Activated CD4-positive, alpha-beta T cell treated with anti-CD3 and anti-CD28 coated beads, Interleukin-2, Interleukin-4, amounts not matched to agents 100 ng/mL and 50 ng/mL, durations not matched to agents 16 hours and 8 hours (primary cell): ENCODE data around the gene PLA2G10.
"Not testable (repeated sequence)": the region's sequence is repeated elsewhere in the genome, so short reads cannot be mapped to it uniquely, and the experiment has no call there.

Experiments used
- DNase-seq: peaks from one replicate; pipeline ENCODE4 v3.0.0-alpha.2; 2020; ENCODE audit warnings: low spot score

The PLA2G10 gene

DNA sequence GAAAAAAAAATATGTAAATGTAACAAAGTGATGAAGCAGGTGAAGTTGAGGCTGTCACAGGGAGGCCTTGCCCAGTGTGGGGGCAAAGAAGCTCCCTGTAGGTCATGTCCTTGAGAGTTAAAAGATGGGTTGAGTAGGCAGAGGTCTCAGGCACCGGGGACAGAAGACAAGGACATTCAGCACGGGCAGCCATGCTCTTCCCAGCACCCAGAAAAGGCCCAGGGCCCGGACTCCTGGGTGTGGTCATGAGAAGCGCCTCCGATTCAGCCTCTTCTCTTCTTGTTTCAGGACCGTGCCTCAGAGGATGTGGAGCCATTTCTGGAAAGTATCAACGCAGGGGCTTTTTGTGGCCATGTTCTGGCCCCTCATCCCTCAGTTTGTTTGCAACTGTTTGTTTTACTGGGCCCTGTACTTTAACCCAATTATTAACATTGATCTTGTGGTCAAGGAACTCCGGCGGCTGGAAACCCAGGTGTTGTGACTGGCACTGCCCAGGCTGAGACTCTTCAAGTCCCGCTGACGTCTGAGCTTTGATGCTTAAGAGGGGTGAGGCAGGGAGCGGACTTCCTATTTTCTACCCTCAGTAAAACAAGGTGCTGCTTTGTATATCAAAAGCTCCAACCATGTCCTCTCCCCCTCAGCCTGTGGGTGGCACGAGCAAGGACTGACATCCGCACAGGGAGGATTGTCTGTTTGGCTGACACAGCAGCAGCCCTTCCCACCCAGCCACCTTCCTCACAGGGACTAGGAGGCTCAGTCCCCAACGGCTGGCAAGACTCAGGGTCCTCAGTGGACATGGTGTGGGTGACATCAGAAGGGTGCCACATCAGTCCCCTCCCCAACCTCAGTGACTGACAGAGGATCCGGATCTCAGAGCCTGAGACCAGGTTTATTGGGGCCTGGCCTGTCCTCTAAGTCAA lies 26.5 kb downstream of the PLA2G10 start:
- no peak for DNase-seq

DNA sequence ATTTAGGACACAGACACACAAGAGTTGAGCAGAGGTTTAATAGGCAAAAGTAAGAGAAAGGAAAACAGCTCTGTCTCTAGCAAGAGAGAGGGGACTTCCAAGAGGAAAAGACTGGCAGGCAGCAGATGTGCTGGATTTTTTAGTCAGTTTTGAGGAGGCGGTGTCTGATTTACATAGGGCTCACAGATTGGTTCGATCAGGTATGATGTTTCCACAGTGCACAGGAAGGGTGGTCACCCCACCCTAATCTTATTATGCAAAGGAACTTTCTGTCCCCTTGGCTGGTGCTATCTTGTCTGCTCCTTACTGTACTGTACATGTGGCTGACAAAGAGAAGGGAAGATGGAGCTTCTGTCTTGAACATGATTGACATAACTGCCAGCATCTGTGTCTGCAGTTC lies 36.0 kb downstream of the PLA2G10 start:
- no peak for DNase-seq

DNA sequence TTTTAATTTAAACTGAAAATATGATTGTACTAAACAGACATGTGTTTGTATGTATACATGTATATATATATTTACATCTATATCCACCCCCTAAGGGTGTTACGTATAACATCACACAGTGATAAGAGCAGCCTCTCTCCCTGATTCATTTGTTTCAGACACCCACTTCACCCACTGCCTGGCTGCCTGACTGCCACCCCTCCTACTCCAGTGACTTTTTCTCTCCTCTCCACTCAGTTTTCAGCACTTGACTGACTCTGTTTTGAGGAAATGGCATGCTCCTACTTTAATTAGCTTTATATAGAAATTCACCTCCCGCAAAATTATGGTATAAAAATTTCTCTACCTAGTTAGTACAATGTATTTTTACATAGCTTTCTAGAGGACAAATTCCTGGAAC lies 41.4 kb downstream of the PLA2G10 start:
- DNase-seq = no peak

- no peak for DNase-seq
Observed at GRCh38 chr16:14650629-14651028, 43.5 kb downstream of the PLA2G10 start.

- no peak for DNase-seq
Observed at GRCh38 chr16:14649816-14650215, 44.3 kb downstream of the PLA2G10 start.

GRCh38 chr16:14641926-14642325 lies 52.2 kb downstream of the PLA2G10 start:
- no peak for DNase-seq

- no peak for DNase-seq
Observed at GRCh38 chr16:14641206-14641605, 52.9 kb downstream of the PLA2G10 start.

DNA sequence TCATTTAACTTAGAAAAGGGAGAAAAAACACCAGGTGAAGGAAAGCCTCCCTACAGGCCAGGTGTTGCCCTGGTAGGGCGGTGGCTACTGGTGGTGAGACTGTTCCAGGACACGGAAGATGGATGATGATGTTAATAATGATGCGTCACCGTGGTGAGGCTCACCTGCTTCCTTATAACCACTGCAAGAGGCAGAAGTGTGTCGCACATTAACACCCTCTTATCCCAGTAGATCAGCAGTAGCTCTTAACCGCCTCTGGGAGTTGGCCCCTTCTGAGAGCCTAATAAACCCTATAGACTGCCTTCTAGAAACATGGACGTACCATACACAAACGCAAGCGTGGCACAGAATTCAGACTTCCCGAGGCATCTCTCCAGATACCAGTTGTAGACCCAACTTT lies 53.6 kb downstream of the PLA2G10 start:
- DNase-seq = no peak

GRCh38 chr16:14636951-14637240 lies 57.2 kb downstream of the PLA2G10 start:
- not testable (repeated sequence) for DNase-seq

- DNase-seq = not testable (repeated sequence)
Observed at GRCh38 chr16:14636179-14636950, 57.7 kb downstream of the PLA2G10 start.

DNA sequence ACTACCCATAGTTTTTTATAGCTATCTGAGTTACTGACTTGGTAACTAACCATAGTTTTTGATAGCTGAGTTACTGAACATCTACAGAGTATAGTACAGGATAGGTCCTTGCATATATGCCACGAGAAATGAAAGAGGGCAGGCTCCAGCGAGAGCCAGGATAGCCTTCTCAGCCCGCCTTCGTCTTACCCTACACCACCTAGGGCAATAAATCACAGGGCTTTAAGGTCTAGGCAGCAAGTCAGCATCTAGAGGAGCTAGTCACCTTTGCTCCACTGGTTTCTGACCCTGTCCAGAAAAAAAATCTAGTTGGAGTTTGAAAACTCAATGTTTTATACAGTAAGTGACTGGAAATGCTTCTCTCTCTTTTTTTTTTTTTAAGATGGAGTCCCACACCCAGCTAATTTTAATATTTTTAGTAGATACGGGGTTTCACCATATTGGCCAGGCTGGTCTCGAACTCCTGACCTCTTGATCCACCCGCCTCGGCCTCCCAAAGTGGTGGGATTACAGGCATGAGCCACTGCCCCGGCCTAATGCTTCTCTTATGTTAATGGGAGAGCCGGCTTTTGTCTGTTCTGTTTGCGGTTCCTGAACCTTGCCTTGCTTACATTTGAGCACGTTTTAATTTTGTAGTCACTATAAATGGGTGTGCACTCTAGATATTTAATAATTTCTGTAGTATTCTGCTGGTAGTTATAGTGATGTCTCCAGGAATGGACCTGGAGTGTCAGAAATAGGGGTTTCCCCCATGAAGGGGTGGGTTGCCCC lies 58.5 kb downstream of the PLA2G10 start:
- no peak for DNase-seq

GRCh38 chr16:14634389-14634725 lies 59.8 kb downstream of the PLA2G10 start:
- DNase-seq = no peak

DNA sequence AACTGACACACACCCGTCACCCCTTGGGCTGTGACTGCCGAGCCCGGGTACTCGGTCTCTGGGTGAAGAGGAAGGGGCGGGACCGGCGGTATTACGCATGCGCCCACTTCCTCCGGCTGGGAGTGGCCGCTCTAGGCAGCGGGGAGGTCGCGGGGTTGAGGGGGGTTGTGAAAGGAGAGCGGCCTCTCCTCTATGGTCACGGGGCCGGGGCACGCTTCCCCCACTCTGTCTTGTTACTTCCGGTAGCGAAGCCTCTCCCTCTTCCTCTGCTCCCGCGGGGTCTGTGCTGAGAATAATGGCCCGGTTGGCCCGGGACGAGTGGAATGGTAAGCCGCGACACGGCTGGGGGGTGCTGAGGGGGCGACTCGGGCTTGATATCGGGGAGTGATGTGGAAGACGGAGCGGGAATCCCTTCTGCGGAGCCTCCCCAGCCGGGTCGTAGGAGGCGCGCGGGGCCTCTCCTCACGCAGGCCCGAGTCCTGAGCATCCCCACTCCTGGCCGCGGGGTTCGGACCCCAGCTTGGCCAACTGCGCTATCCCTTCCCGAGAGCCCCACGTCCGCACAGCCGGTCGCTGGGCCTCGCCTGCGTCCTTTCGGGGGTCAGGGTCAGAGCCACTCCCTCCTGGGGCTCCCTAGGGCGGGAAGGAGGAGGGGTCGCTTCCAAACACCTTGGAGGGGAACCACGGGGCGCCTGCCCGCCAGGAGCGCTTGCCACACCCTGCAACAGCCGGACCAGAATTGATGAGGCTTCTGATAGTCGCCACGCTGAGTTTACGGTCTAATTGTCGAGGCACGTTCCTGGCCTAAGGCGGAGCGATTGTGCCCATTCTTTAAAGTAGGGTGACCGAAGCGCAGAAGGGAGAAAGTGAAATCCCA lies 61.2 kb downstream of the PLA2G10 start, which contains the start of gene BFAR:
Gene BFAR (plus strand): TSS at position 259 of the 877 bp plus-strand sequence. CDS start 11,396 bp downstream, outside the sequence.
- DNase-seq = peak; percentile 99

DNA sequence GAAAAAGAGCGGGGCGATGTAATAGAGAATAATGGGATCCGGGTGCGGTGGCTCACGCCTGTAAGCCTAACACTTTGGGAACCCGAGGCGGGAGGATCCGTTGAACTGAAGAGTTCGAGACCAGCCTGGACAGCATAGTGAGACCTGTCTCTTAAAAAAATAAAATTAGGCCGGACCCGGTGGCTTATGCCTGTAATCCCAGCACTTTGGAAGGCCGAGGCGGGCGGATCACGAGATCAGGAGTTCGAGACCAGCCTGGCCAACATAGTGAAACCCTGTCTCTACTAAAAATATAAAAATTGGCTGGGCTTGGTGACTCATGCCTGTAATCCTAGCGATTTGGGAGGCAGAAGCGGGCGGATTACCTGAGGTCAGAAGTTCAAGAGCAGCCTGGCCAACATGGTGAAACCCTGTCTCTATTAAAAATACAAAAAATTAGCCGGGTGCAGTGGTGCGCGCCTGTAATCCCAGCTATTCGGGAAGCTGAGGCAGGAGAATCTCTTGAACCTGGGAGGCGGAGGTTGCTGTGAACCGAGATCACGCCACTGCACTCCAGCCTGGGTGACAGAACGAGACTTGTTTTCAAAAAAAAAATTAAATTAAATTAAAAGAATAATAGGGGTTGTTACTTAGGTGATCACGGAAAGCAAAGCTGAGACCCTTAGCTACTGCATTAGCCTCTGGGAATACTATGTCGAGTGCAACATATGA lies 63.3 kb downstream of the PLA2G10 start:
- not testable (repeated sequence) for DNase-seq

DNA sequence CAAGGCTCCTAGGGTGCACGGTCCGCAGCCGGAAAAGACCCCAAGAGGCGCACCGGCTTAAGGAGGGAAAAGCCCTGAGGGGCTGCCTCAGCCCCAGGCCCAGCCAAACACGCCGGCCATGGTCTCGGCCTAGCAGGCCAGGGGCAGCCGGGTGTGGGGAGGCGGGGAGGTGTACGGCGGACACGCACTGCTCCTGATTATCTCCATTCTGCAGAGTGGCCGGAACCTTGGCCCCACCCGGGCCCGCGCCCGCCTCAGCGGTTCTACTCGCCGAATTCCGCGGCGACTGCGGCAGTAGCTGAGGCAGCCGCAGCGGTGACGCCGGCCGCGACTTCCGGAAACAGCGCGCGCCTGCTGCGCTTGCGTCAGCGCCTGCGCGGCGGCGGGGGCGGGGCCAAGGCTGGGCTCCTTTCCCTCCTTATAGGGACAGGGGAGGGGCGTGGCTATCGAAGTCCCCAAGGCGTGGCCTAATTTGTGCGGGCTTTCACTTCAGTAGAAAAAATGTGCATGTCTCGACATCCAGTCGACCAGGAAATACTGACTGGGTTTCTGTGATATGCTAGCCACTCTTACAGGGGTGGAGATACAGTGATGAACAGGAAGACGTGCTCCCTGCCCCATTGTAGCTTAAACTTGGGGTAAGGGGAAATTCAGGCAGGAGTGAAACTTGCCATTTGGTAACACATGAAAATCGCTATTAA lies 64.0 kb downstream of the PLA2G10 start, which contains the start of gene PARN:
Gene PARN (minus strand): TSS at position 342 of the 701 bp plus-strand sequence. CDS start 135 bp downstream, at position 207.
- peak; percentile 98 for DNase-seq

DNA sequence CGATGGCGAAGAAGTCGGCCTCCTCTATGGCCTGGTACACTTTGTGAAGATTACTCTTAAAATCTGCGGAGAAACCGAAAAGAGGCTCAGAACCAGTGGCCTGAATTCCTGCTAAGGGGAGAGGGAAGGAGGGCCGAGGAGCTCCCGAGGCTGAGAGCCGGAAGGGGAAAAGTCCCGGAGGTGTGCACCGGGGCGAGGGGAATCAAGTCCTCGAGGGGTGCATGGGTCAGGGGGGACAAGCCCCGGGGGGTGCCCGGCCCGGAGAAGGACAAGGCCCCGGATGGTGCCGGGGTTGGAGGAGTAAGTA lies 64.5 kb downstream of the PLA2G10 start:
- no peak for DNase-seq

- no peak for DNase-seq
Observed at GRCh38 chr16:14628806-14629611, 65.1 kb downstream of the PLA2G10 start.

DNA sequence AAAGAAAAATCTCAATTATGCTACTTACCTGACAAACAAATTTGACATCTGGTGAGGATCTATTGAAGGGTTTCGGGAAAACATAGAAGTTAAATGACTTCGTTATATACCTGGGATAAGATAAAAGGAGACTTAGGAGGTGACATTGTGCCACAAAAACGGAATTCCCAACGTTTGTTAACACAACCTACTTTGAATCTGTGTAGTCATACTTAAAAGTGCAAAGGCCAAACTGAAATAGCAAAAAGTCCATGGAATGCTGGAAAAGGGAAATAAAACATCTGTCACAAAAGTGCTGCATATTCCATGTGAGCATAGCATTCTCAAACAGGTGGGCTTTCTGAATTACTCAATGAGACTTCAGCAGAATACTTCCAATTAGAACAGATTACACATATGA lies 67.0 kb downstream of the PLA2G10 start:
- no peak for DNase-seq
